ENCODE measurements around the gene DCLK3.

DNA sequence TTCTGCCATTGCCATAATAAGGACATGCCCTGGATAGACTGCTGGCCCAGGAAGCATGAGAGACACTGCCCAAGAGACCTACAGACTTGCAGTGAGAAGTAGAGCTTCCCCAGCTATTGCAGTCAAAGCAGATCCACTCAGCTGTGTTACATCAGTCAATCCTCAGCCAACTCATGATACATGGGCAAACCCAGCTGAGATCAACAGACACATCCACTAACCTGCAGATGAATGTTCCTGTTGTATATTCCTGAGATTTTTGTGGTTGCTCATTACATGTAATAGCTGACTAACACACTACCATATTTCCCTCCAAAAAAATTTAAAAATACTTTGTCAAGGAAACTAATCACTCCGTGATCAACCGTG, 68.6 kb downstream of the DCLK3 start:
- TF ChIP-seq, protein P1, sequence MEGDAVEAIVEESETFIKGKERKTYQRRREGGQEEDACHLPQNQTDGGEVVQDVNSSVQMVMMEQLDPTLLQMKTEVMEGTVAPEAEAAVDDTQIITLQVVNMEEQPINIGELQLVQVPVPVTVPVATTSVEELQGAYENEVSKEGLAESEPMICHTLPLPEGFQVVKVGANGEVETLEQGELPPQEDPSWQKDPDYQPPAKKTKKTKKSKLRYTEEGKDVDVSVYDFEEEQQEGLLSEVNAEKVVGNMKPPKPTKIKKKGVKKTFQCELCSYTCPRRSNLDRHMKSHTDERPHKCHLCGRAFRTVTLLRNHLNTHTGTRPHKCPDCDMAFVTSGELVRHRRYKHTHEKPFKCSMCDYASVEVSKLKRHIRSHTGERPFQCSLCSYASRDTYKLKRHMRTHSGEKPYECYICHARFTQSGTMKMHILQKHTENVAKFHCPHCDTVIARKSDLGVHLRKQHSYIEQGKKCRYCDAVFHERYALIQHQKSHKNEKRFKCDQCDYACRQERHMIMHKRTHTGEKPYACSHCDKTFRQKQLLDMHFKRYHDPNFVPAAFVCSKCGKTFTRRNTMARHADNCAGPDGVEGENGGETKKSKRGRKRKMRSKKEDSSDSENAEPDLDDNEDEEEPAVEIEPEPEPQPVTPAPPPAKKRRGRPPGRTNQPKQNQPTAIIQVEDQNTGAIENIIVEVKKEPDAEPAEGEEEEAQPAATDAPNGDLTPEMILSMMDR (conservative IDR thresholded peaks at IDR 0.05; ENCODE audit: low read depth, low read length) = no peak
- no peak for TF ChIP-seq EZH2 (IDR thresholded peaks at IDR 0.05; ENCODE audit: borderline replicate concordance, low read depth, low read length, poor library complexity, severe bottlenecking)
